Spleen (tissue), 7 donors: ENCODE measurements around the gene LOXHD1.

ENCODE experiments used
- CTCF ChIP-seq, 11 experiments: fragments of 200-600 bp in 7 of 11; fragments of 450-650 bp in 4 of 11; sonication (generic) in 4 of 11; IDR thresholded peaks in 8 of 11; conservative IDR thresholded peaks in 3 of 11; 1 replicate in 7 of 11; 2 replicates in 4 of 11; pipeline versions ENCODE4 v1.4.0 to v1.8.0; 2016 to 2021; ENCODE audit warnings: antibody characterized with exemption in 11 of 11, inconsistent platforms in 4 of 11, mild to moderate bottlenecking in 1 of 11
- POLR2AphosphoS5 ChIP-seq, 3 donors: sonication (generic); formaldehyde crosslinking; IDR thresholded peaks; one replicate each; pipeline ENCODE4 v1.5.1; 2017; ENCODE audit warnings: antibody characterized with exemption in 3 of 3
- donor health status: DM: no; HTN: no; CAD: no; lungs with moderate emphysema.
- donor health status: DM: no; HTN: no; CAD: no.
- donor health status: DM: no; HTN: no; CAD: no.

- TF ChIP-seq CTCF (IDR thresholded peaks at IDR 0.05 in 8 of 11, conservative IDR thresholded peaks at IDR 0.05 in 3 of 11) (no peak), POLR2AphosphoS5 (IDR thresholded peaks at IDR 0.05) (no peak)
These were observed 149.9 kb downstream of the LOXHD1 start for GRCh38 chr18:46506974-46507586.
